ENCODE measurements around the gene CPNE1.

- TF ChIP-seq POLR2A (IDR thresholded peaks at IDR 0.05), result no peak
- peak in 7 of 12 donors; percentile 9 to 41 (median 21) for TF ChIP-seq CTCF (IDR thresholded peaks at IDR 0.05)
These were observed 47.1 kb downstream of the CPNE1 start for GRCh38 chr20:35617397-35618262.
